ENCODE data around the gene TBX10.
"Not testable (repeated sequence)": the region's sequence is repeated elsewhere in the genome, so short reads cannot be mapped to it uniquely, and the experiment has no call there.

The TBX10 gene

GRCh38 chr11:67664696-67665540 is 25.4 kb upstream of the TBX10 start:
- DNase-seq (ENCODE audit: low read depth in 2 of 2) = no peak

- no peak for DNase-seq (ENCODE audit: low read depth in 2 of 2)
Observed at GRCh38 chr11:67664213-67664585, 24.6 kb upstream of the TBX10 start.

GRCh38 chr11:67663532-67664212 is 24.1 kb upstream of the TBX10 start:
- no peak for DNase-seq (ENCODE audit: low read depth in 2 of 2)

- DNase-seq (ENCODE audit: low read depth in 2 of 2) = no peak
Observed at GRCh38 chr11:67662835-67663531, 23.4 kb upstream of the TBX10 start.

GRCh38 chr11:67662142-67662834 is 22.7 kb upstream of the TBX10 start:
- no peak for DNase-seq (ENCODE audit: low read depth in 2 of 2)

- DNase-seq (ENCODE audit: low read depth in 2 of 2) = not testable (repeated sequence)
Observed at GRCh38 chr11:67660752-67661151, 21.2 kb upstream of the TBX10 start.

GRCh38 chr11:67659651-67660165 is 20.1 kb upstream of the TBX10 start:
- not testable (repeated sequence) for DNase-seq (ENCODE audit: low read depth in 2 of 2)

GRCh38 chr11:67657300-67657699 is 17.7 kb upstream of the TBX10 start:
- no peak for DNase-seq (ENCODE audit: low read depth in 2 of 2)

- no peak for DNase-seq (ENCODE audit: low read depth in 2 of 2)
Observed at GRCh38 chr11:67656278-67656922, 16.8 kb upstream of the TBX10 start.

GRCh38 chr11:67654225-67654624 is 14.7 kb upstream of the TBX10 start:
- no peak for DNase-seq (ENCODE audit: low read depth in 2 of 2)

- no peak for DNase-seq (ENCODE audit: low read depth in 2 of 2)
Observed at GRCh38 chr11:67652965-67653845, 13.6 kb upstream of the TBX10 start.

GRCh38 chr11:67651976-67652781 is 12.6 kb upstream of the TBX10 start:
- DNase-seq (ENCODE audit: low read depth in 2 of 2) = no peak

GRCh38 chr11:67649634-67650510 is 10.3 kb upstream of the TBX10 start:
- DNase-seq (ENCODE audit: low read depth in 2 of 2) = no peak

GRCh38 chr11:67648796-67649613 is 9.4 kb upstream of the TBX10 start:
- DNase-seq (ENCODE audit: low read depth in 2 of 2) = no peak

- peak; percentile 32 to 38 for DNase-seq (ENCODE audit: low read depth in 2 of 2)
Observed at GRCh38 chr11:67648140-67648795, 8.7 kb upstream of the TBX10 start.

- DNase-seq (ENCODE audit: low read depth in 2 of 2) = no peak
Observed at GRCh38 chr11:67647471-67647870, 7.9 kb upstream of the TBX10 start.
